ENCODE results near the gene PLEKHG4B.
"Not testable (repeated sequence)": the region's sequence is repeated elsewhere in the genome, so short reads cannot be mapped to it uniquely, and the experiment has no call there.

The PLEKHG4B gene

GRCh38 chr5:204966-205670 lies 113.2 kb downstream of the PLEKHG4B start:
- no peak for DNase-seq

DNA sequence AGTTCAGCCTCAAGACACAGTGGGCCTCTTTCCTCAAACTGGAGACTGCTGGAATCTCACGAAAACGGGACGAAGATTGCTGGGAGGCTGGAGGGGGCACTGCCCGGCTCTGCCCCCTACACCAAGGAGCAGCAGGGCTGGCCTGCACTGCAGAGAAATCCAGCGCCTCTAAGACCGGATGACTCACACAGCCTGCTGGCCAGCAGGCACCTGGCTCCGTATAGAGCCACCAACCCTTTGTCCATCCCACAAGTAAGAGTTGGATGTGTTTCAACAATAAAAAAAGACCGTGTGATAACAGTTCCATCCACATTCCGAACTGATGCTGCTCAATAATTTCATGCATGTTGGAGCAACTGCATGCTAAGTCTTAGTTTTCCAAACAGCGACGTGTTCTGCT lies 114.4 kb downstream of the PLEKHG4B start:
- DNase-seq = no peak

GRCh38 chr5:206927-207536 lies 115.1 kb downstream of the PLEKHG4B start:
- DNase-seq = no peak

- no peak for DNase-seq
These were observed 115.6 kb downstream of the PLEKHG4B start for GRCh38 chr5:207599-207998.

DNA sequence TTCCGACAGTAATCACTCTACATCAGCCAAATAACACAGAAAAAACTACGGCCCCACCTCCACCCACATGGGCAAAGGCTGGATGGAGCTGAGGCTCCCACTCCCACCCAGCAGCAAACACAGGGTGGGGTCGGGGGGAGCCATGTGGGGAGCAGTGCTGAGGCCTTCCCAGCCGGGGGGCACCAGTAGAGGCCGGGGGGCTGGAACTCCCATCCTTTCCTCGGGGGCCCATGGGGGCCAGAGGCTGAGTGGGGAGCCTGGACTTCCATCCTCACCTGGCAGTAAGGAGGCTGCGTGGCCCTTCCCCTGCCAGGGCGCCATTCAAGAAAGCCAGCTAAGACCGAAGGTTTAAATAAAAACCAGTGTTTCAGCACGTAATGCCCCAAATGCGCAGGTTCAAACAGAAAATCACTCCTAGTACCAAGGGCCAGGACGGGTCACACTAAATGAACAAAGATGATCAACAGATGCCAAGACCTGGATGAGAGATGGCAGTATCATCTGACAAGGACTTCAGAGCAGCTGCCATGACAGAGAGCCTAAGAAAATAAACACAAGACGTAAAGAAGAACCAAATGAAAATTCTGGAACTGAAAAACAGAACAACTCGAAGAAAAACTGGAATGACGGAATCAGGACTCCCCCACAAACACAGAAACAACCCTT lies 116.6 kb downstream of the PLEKHG4B start:
- no peak for DNase-seq

GRCh38 chr5:213803-214395 lies 121.9 kb downstream of the PLEKHG4B start:
- DNase-seq = no peak

DNA sequence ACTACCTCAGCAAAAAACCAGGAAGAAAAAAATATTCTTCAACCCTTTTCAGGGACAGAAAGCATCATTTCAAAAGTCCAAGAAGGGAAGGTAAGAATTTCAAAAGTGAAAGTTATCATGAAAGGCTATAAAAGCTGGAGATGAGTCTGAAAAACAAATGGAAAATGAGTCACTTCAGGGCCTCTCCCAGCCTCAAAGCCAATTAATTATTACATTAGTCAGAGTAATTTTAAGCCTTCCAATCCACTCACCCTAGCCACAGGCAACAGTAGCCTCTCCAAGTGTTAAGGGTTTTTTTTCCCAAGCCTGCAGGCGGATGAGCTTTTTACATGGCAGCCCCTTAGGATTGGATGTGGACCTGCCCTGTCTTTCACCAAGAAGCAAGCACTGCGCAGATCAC lies 123.3 kb downstream of the PLEKHG4B start:
- DNase-seq = not testable (repeated sequence)

GRCh38 chr5:216076-216475 lies 124.1 kb downstream of the PLEKHG4B start:
- DNase-seq = not testable (repeated sequence)

DNA sequence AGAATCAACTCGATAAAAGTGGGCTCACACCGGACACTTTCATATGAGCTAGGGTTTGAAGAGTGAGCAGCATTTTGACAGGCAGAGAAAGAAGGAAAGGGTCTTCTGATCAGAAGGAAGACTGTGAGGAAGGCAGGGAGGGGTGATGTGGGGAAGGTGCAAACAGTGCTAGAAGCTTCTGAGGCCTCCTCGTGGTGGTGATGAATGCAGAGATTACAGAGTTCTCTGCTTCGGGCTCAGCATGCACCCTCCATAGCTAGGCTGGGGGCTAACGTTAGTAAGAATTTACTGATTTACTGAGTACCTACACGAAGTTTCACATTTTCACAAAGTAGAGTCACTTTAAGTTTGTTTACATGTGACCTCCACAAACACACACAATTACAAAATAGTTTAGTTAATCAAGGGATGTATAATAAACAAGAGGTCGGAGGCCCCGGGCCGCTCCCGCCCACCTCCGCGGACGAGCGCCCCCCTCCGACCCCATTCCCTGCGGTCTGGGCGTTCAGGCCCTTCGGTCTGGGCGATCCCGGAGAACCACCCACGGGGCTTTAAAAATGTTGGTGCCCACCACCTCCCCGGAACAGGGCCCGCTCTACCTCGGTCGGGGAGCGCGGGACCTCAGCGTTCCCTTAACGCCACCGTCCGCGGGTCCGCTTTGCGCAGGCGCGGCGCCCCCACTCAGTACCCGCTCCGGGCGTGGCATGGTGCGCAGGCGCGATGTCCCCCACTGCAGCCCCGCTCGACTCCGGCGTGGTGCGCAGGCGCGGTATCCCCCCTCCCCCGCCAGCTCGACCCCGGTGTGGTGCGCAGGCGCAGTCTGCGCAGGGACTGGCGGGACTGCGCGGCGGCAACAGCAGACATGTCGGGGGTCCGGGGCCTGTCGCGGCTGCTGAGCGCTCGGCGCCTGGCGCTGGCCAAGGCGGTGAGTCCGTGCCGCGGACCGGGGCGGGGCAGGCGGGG lies 125.8 kb downstream of the PLEKHG4B start, which contains the start of the genes CCDC127 and SDHA:
CCDC127 (minus strand) TSS at position 660 of the 963 bp plus-strand sequence. CDS start 1,304 bp downstream, outside the sequence.
SDHA (plus strand) TSS at position 827 of the 963 bp plus-strand sequence; CDS start at position 863, 36 bp downstream.
- DNase-seq = peak; percentile 98

DNA sequence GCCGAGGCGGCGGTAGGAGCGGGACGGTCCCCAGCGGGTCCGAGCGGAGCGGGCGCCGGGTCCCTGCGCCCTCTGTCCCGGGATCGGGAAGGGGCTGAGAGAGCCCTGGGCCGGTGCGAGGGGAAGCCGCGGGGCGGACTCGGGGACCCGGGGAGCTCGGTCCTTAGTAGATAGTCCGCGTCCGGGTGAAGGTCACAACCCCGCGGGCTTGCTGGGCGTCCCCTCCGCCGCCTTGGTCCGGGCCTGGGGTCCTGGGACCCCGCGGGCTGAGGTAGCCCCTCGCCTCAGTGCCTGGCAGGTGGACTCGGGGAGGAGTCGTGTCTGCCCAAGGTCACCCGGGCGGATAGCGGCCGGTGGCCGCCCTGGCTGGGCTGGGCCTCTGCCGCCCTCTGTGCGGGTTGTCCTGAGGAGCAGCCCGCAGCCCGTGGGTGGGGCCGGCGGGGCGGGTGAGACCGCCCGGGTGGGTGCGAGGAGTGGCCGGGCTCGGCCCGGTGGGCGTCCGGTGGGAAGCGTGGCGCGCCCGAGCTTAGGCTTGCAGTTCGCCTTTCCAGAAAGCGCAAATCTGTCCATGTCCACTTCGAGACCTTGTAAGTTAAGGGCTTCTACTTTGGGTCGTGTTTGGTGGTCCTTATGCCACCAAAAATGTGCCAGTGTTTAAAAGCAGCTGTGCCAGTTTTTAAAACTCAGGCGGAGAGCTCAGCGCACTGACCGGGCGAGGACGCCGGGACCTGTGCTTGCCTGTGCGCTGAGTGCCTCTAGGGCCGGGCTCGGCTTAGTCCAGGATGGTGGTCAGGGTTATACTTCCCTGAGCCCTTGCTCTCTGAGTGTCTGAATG lies 126.7 kb downstream of the PLEKHG4B start:
- DNase-seq = no peak

GRCh38 chr5:219460-219863 lies 127.5 kb downstream of the PLEKHG4B start:
- DNase-seq = peak; percentile 4

GRCh38 chr5:219991-220390 lies 128.0 kb downstream of the PLEKHG4B start:
- DNase-seq = no peak

DNA sequence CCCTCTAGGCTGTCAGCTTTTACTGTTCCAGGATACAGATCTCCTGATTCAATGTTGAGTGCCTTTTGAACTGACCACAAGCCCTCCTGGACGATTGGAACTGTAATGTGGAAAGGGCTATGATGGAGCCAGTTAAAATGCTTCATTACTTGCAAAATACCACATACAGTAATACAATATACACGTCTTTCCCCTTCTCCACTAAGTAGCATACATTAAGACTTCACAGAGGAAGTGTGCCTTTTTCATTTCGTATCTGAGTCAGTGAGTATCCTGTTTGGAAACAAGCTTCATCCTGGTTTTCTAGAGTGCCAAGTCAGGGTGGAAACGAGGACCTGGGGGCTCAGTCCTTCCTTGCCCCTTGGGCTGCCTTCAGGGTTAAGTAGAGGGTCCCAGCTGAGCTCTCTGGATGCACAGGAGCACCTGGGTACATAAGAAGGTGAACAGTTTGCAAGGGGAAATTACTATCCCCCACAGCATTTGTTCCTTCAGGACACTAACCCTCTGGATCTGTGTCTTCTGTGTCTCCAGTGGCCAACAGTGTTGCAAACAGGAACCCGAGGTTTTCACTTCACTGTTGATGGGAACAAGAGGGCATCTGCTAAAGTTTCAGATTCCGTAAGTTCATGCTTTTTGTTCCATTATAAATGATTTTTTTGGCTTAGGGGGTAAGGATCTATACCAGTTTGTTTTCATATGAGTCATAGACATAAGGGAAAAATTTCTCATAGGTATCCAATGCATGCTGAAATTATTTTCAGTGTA lies 131.2 kb downstream of the PLEKHG4B start:
- not testable (repeated sequence) for DNase-seq

GRCh38 chr5:223791-224190 lies 131.8 kb downstream of the PLEKHG4B start:
- DNase-seq = no peak

DNA sequence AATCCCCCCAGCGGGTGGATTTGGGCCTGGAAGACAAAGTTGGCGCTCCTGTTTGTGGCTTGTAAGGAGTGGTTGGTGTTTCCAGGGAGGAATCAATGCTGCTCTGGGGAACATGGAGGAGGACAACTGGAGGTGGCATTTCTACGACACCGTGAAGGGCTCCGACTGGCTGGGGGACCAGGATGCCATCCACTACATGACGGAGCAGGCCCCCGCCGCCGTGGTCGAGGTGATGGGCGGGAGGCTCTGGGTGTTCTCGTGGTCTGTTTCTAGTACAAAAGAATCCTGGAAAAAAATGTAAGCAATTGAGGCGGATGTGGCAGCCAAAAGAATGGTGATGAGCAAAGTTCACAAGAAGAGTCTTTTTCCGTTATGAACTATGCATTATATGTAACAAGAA lies 133.4 kb downstream of the PLEKHG4B start:
- DNase-seq = no peak

- not testable (repeated sequence) for DNase-seq
These were observed 135.4 kb downstream of the PLEKHG4B start for GRCh38 chr5:227375-227774.

DNA sequence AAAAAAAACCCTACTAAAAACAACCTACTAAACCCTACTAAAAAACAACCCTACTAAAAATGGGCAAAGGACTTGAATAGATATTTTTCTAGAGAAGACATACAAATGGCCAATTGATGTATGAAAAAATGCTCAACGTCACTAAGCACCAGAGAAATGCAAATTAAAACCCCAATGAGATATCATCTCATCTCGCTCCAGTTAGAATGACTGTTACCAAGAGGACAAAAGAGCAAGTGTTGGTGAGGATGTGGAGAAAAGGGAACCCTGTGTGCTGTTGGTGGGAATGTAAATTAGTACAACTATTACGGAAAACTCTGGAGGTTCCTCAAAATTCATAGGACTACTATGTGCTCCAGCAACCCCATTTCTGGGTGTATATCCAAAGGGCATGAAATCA lies 136.9 kb downstream of the PLEKHG4B start:
- no peak for DNase-seq

GRCh38 chr5:230711-231110 lies 138.7 kb downstream of the PLEKHG4B start:
- DNase-seq = no peak

DNA sequence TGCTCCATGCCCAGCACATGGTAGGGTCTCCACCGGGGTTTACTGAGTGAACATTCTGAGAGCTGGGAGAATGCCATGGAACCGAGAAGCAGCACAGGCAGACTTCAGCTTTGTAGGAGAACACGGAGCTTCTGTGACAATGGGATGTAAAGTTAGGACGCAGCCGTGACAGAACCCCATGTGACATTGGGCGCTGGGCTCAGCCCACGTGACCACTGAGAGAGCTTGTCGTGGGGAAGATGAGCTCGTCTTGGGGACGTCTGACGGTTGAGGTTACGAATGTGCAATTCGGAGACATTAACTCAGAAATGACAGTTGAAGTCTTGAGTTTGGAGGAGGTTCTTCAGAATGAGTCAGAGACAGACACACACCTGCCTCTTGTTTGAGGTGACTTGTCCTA lies 139.7 kb downstream of the PLEKHG4B start:
- no peak for DNase-seq

- DNase-seq = not testable (repeated sequence)
These were observed 141.5 kb downstream of the PLEKHG4B start for GRCh38 chr5:233426-233825.

All from T-helper 9 cell (primary cell).